SK-N-SH (cell line): ENCODE results near the gene GCNT3. TPM values are rescaled to one million over a fixed set of nuclear protein-coding genes. Genes with fewer than 3 reads are reported as not detected.

Experiments
- CTCF ChIA-PET: fragments of 300-600, 350-600 bp; formaldehyde crosslinking; extraction: SDS; loops from one replicate; lab custom pipeline; 2021; lab: Yijun Ruan, JAX
- POLR2A ChIA-PET: fragments of 350-600 bp; sonication (Branson Sonifier 250); formaldehyde crosslinking; extraction: SDS; loops from one replicate; lab custom pipeline; 2020; ENCODE audit warnings: antibody characterized with exemption, inconsistent platforms; lab: Yijun Ruan, JAX
- DNase-seq: peaks from one replicate; pipeline ENCODE4 v3.0.0; 2012
- H2AFZ ChIP-seq: fragments of 200-600 bp; sonication (generic); 2 replicates; pipeline ENCODE4 v1.8.1; 2016; ENCODE audit warnings: antibody characterized with exemption, mild to moderate bottlenecking, low read depth
- H3F3A ChIP-seq: fragments of 200-600 bp; sonication (generic); replicated peaks from 2 replicates; pipeline ENCODE3; 2016; ENCODE audit warnings: antibody characterized with exemption, mild to moderate bottlenecking; ENCODE audit not compliant: insufficient read depth
- H3K27ac ChIP-seq, 2 experiments: fragments of 200-500 bp in 1 of 2; fragments of 200-600 bp in 1 of 2; sonication (Bioruptor generic) in 1 of 2; sonication (generic), shearing (Covaris generic) in 1 of 2; 2 replicates each; pipeline versions ENCODE4 v1.5.1 to v1.6.1; 2014 to 2016; ENCODE audit warnings: low read depth in 2 of 2, inconsistent platforms in 1 of 2, low read length in 1 of 2, mild to moderate bottlenecking in 1 of 2, mixed read lengths in 1 of 2
- H3K27me3 ChIP-seq: fragments of 200-600 bp; sonication (generic), shearing (Covaris generic); 2 replicates; pipeline ENCODE4 v1.6.1; 2016; ENCODE audit warnings: mixed run types; ENCODE audit not compliant: insufficient read depth
- H3K36me3 ChIP-seq, 2 experiments: fragments of 200-500 bp in 1 of 2; fragments of 200-600 bp in 1 of 2; sonication (Bioruptor generic) in 1 of 2; sonication (generic) in 1 of 2; replicated peaks in 1 of 2; 2 replicates each; pipeline versions ENCODE3 to v1.5.1; 2014 to 2016; ENCODE audit warnings: low read length in 1 of 2, mild to moderate bottlenecking in 1 of 2; ENCODE audit not compliant: insufficient read depth in 2 of 2, control insufficient read depth in 1 of 2
- H3K4me1 ChIP-seq, 2 experiments: fragments of 200-500 bp in 1 of 2; fragments of 200-600 bp in 1 of 2; sonication (Bioruptor generic) in 1 of 2; sonication (generic), shearing (Covaris generic) in 1 of 2; 2 replicates each; pipeline versions ENCODE4 v1.5.1 to v1.6.1; 2014 to 2016; ENCODE audit warnings: low read depth in 1 of 2, low read length in 1 of 2, mixed run types in 1 of 2; ENCODE audit not compliant: insufficient read depth in 2 of 2, control insufficient read depth in 1 of 2
- H3K4me2 ChIP-seq: fragments of 200-600 bp; sonication (generic), shearing (Covaris generic); 2 replicates; pipeline ENCODE4 v1.6.1; 2017; ENCODE audit warnings: mixed run types
- H3K4me3 ChIP-seq, 2 experiments: fragments of 200-500 bp in 1 of 2; fragments of 200-600 bp in 1 of 2; sonication (Bioruptor generic) in 1 of 2; sonication (generic), shearing (Covaris generic) in 1 of 2; 2 replicates each; pipeline versions ENCODE4 v1.5.1 to v1.8.1; 2014 to 2016; ENCODE audit warnings: low read depth in 2 of 2, inconsistent platforms in 1 of 2, low read length in 1 of 2, mild to moderate bottlenecking in 1 of 2, mixed read lengths in 1 of 2, moderate library complexity in 1 of 2
- H3K79me2 ChIP-seq: fragments of 200-600 bp; sonication (generic); 2 replicates; pipeline ENCODE4 v1.8.1; 2017; ENCODE audit warnings: mild to moderate bottlenecking; ENCODE audit not compliant: insufficient read depth
- H3K9ac ChIP-seq: fragments of 200-600 bp; sonication (generic); 2 replicates; pipeline ENCODE4 v1.6.1; 2017; ENCODE audit warnings: mixed run types
- H3K9me2 ChIP-seq: fragments of 200-600 bp; sonication (generic); 2 replicates; pipeline ENCODE4 v1.6.1; 2017; ENCODE audit warnings: mixed run types
- H3K9me3 ChIP-seq: fragments of 200-600 bp; sonication (generic); 2 replicates; pipeline ENCODE4 v1.6.1; 2017; ENCODE audit warnings: mixed run types, mild to moderate bottlenecking, moderate library complexity
- H4K20me1 ChIP-seq: fragments of 200-600 bp; sonication (generic); 2 replicates; pipeline ENCODE4 v1.6.1; 2017; ENCODE audit warnings: mild to moderate bottlenecking, mixed run types; ENCODE audit not compliant: insufficient read depth
- CHD2 ChIP-seq: fragments of 150-350 bp; IDR thresholded peaks from 2 replicates; pipeline ENCODE4 v1.6.1; 2018; ENCODE audit warnings: low read length; ENCODE audit not compliant: partially characterized antibody
- EZH2phosphoT487 ChIP-seq: fragments of 200-600 bp; sonication (generic); IDR thresholded peaks from 2 replicates; pipeline ENCODE4 v1.6.1; 2017; ENCODE audit warnings: low read depth, mixed run types, mild to moderate bottlenecking, antibody characterized with exemption, moderate library complexity, borderline replicate concordance
- FOSL2 ChIP-seq: IDR thresholded peaks from 2 replicates; pipeline ENCODE4 v1.4.0; 2012; ENCODE audit warnings: low read depth, mild to moderate bottlenecking, moderate library complexity, borderline replicate concordance
- GATA2 ChIP-seq: sonication (generic); formaldehyde crosslinking; IDR thresholded peaks from 2 replicates; pipeline ENCODE4 v1.5.0; 2020; ENCODE audit warnings: mild to moderate bottlenecking, missing genetic modification reagents
- NRF1 ChIP-seq: IDR thresholded peaks from 2 replicates; pipeline ENCODE4 v1.6.1; 2012; ENCODE audit warnings: low read depth, mild to moderate bottlenecking, low read length
- PBX3 ChIP-seq: IDR thresholded peaks from 2 replicates; pipeline ENCODE4; 2012
- REST ChIP-seq: IDR thresholded peaks from 2 replicates; pipeline ENCODE4 v1.6.1; 2012; ENCODE audit warnings: mild to moderate bottlenecking, low read depth, low read length, moderate library complexity
- RXRA ChIP-seq: IDR thresholded peaks from 2 replicates; pipeline ENCODE4 v1.4.0; 2012; ENCODE audit warnings: low read depth, mild to moderate bottlenecking, borderline replicate concordance
- TAF1 ChIP-seq: IDR thresholded peaks from 2 replicates; pipeline ENCODE4 v1.6.1; 2012; ENCODE audit warnings: low read depth, mild to moderate bottlenecking, low read length, moderate library complexity, borderline replicate concordance
- ZBTB33 ChIP-seq: IDR thresholded peaks from 2 replicates; pipeline ENCODE4 v1.4.0; 2012; ENCODE audit warnings: low read depth, borderline replicate concordance
- WGBS: methylation state at CpG from one replicate; pipeline ENCODE4 v1.1.6; 2017; ENCODE audit warnings: low lambda C conversion rate; 5-methylcytosine and 5-hydroxymethylcytosine counted together
- polyA plus RNA-seq, 3 experiments: library from polyadenylated mRNA; depleted of rRNA; stranded (reverse); fragments of >200 nt; gene quantifications; 2 replicates each; pipeline ENCODE4 v1.2.3, GENCODE V29; 2012
- TF ChIP-seq, protein P1 (sequence below): IDR thresholded peaks from 2 replicates; pipeline ENCODE4 v1.4.0; 2012; ENCODE audit warnings: low read depth
- TF ChIP-seq, protein P2 (sequence below): IDR thresholded peaks from 2 replicates; pipeline ENCODE4 v1.4.0; 2012; ENCODE audit warnings: low read depth, borderline replicate concordance

The GCNT3 gene
- polyA plus RNA-seq, 1 of the 3 experiments (the other 2 are of a cell fraction) = not detected

DNA sequence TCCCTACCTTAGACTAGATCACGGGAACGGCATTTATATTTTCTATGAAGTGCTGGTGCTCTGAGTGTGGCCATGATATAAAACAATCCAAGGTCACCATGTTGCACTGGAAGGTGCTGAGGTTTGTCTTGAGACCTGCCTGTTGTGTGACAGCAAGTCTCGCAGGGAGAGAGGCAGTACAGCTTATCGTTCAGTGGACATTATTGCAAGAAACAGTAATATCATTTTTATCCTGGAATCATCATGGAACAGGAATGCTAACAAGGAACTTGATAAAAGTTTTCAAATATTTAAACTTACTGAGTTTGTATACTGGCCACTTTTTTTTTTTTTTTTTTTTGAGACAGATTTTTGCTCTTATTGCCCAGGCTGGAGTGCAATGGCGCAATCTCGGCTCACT is 40.0 kb upstream of the GCNT3 start:
- H3K9me2 ChIP-seq = no peaks in the 10 kb centered on the region
- H3K4me1 ChIP-seq = no peaks in the 10 kb centered on the region
- H3K9ac ChIP-seq = no peak overlapping the region
- ChIA-PET POLR2A (no interaction called here), CTCF (interaction anchor here (2.1 kb wide), 1 partner anchor 39 kb away, joined by 6 read pairs; no protein-coding TSS in a partner anchor)
- H3K4me2 ChIP-seq = no peak overlapping the region
- 92% methylated on average over 6 of the region's 6 CpGs for WGBS
- no peak overlapping the region for H2AFZ ChIP-seq
- H3K27ac ChIP-seq = no peak overlapping the region
- H3K4me3 ChIP-seq = no peak overlapping the region
- no peaks in the 10 kb centered on the region for H4K20me1 ChIP-seq
- no peak for DNase-seq
- TF ChIP-seq EZH2phosphoT487 (no peak), CHD2 (no peak), REST (no peak), PBX3 (no peak), GATA2 (CRISPR knock-in tag) (no peak), ZBTB33 (no peak), FOSL2 (no peak), TAF1 (no peak), RXRA (no peak), NRF1 (no peak)
- TF ChIP-seq, protein P1, sequence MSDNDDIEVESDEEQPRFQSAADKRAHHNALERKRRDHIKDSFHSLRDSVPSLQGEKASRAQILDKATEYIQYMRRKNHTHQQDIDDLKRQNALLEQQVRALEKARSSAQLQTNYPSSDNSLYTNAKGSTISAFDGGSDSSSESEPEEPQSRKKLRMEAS = no peak
- TF ChIP-seq, protein P2, sequence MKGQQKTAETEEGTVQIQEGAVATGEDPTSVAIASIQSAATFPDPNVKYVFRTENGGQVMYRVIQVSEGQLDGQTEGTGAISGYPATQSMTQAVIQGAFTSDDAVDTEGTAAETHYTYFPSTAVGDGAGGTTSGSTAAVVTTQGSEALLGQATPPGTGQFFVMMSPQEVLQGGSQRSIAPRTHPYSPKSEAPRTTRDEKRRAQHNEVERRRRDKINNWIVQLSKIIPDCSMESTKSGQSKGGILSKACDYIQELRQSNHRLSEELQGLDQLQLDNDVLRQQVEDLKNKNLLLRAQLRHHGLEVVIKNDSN = no peak
- no peaks in the 10 kb centered on the region for H3K36me3 ChIP-seq
- H3K27me3 ChIP-seq = no peaks in the 10 kb centered on the region
- H3K9me3 ChIP-seq = no peaks in the 10 kb centered on the region
- H3F3A ChIP-seq = no peaks in the 10 kb centered on the region
- no peaks in the 10 kb centered on the region for H3K79me2 ChIP-seq
